K562 (cell line): Measurements from ENCODE around the gene G6PC2. TPM values are rescaled to one million over a fixed set of nuclear protein-coding genes. Genes with fewer than 3 reads are reported as not detected.
A peak's percentile ranks its signal among the peaks of the same experiment; 100 is the strongest.

Source experiments
- ETS2 ChIP-seq: IDR thresholded peaks from 2 replicates; pipeline ENCODE4 v1.6.1; 2016; ENCODE audit warnings: borderline replicate concordance, missing genetic modification characterization, mild to moderate bottlenecking, moderate library complexity, missing compliant biosample characterization; ENCODE audit not compliant: poor library complexity, severe bottlenecking
- HDAC8 ChIP-seq: fragments of 450-650 bp; IDR thresholded peaks from 2 replicates; pipeline ENCODE4 v1.6.1; 2016; ENCODE audit warnings: mild to moderate bottlenecking, missing genetic modification characterization, moderate library complexity, missing compliant biosample characterization
- NCOA1 ChIP-seq: fragments of 450-650 bp; IDR thresholded peaks from 2 replicates; pipeline ENCODE4 v1.6.1; 2016; ENCODE audit warnings: low read depth
- PTBP1 ChIP-seq: fragments of 200-400 bp; formaldehyde crosslinking; IDR thresholded peaks from 2 replicates; pipeline ENCODE4 v1.6.1; 2017; ENCODE audit warnings: low read depth, low read length
- REST ChIP-seq, 2 experiments: fragments of 450-650 bp; formaldehyde crosslinking in 1 of 2; IDR thresholded peaks; 2 replicates each; pipeline versions ENCODE4 v1.4.0 to v1.6.1; 2014 to 2020; ENCODE audit warnings: mild to moderate bottlenecking in 2 of 2, borderline replicate concordance in 1 of 2, low read depth in 1 of 2
- ZC3H8 ChIP-seq: fragments of 450-650 bp; IDR thresholded peaks from 2 replicates; pipeline ENCODE4 v1.6.1; 2017
- ZFPM2 ChIP-seq: fragments of 250-450 bp; sonication (Bioruptor Pico); IDR thresholded peaks from 2 replicates; pipeline ENCODE4 v1.5.1; 2022; ENCODE audit warnings: mild to moderate bottlenecking
- ZNF277 ChIP-seq: fragments of 250-450 bp; sonication (Bioruptor Pico); IDR thresholded peaks from 2 replicates; pipeline ENCODE4 v1.8.0; 2022; ENCODE audit warnings: inconsistent platforms, mild to moderate bottlenecking, moderate library complexity, borderline replicate concordance
- ZNF57 ChIP-seq: fragments of 450-650 bp; formaldehyde crosslinking; IDR thresholded peaks from 2 replicates; pipeline ENCODE4 v1.4.0; 2020; ENCODE audit warnings: mild to moderate bottlenecking, moderate library complexity
- ZNF717 ChIP-seq: fragments of 250-450 bp; sonication (Bioruptor Pico); IDR thresholded peaks from 2 replicates; pipeline ENCODE4 v1.5.0; 2021
- polyA plus RNA-seq, 8 experiments: library from polyadenylated mRNA; depleted of rRNA in 4 of 8; stranded (reverse) in 5 of 8; unstranded in 3 of 8; fragments of >200 nt; fragmentation: Nextera tagmentation in 2 of 8; fragmentation: Illumina TruSeq in 1 of 8; extraction: Ambion mirVana in 2 of 8; extraction: Trizol in 1 of 8; gene quantifications; 2 replicates each; pipeline versions ENCODE4 v1.2.1 to v1.2.3, GENCODE V29; 2011 to 2014; ENCODE audit warnings: inconsistent platforms in 1 of 8, missing spikeins in 1 of 8
- total RNA-seq, 7 experiments: library from RNA; depleted of rRNA in 6 of 7; stranded (reverse); fragments of >200 nt in 6 of 7; fragmentation: Illumina TruSeq in 2 of 7; extraction: Trizol in 2 of 7; gene quantifications; 2 replicates each; pipeline versions ENCODE4 v1.2.1 to v1.2.3, GENCODE V29; 2011 to 2021; ENCODE audit warnings: low replicate concordance in 1 of 7
- TF ChIP-seq, protein P1 (sequence below), 2 experiments: fragments of 150-350 bp in 1 of 2; IDR thresholded peaks; 2 replicates each; pipeline ENCODE4 v1.6.1; 2012 to 2016; ENCODE audit warnings: low read depth in 2 of 2, low read length in 2 of 2, mild to moderate bottlenecking in 1 of 2, moderate library complexity in 1 of 2
- TF ChIP-seq, protein P2 (sequence below): sonication (generic); formaldehyde crosslinking; IDR thresholded peaks from 2 replicates; pipeline ENCODE4 v1.8.1; 2022; ENCODE audit warnings: missing genetic modification reagents

Gene G6PC2
- total and polyA plus RNA-seq, 9 of the 15 experiments (the other 6 are each of a cell fraction or from before 2014, with no cell fraction given): 0.03 to 0.15 TPM; not detected in 7

GRCh38 chr2:168935810-168936581 is 34.9 kb downstream of the G6PC2 start (continued):
- peak; percentile 59; the same call in 1 of the 2 replicates for TF ChIP-seq REST (IDR thresholded peaks at IDR 0.05; ENCODE audit: borderline replicate concordance)
- 0 out of 2 replicates have a peak, but pooled peaks have one; percentile 67 for TF ChIP-seq REST (CRISPR knock-in tag; IDR thresholded peaks at IDR 0.05; ENCODE audit: low read depth)
- TF ChIP-seq NCOA1: peak; percentile 96
- TF ChIP-seq ZC3H8: no peak
- no peak for TF ChIP-seq ZNF277 (CRISPR knock-in tag)
- TF ChIP-seq PTBP1: 0 out of 2 replicates have a peak, but pooled peaks have one; percentile 51
- TF ChIP-seq, protein P1, sequence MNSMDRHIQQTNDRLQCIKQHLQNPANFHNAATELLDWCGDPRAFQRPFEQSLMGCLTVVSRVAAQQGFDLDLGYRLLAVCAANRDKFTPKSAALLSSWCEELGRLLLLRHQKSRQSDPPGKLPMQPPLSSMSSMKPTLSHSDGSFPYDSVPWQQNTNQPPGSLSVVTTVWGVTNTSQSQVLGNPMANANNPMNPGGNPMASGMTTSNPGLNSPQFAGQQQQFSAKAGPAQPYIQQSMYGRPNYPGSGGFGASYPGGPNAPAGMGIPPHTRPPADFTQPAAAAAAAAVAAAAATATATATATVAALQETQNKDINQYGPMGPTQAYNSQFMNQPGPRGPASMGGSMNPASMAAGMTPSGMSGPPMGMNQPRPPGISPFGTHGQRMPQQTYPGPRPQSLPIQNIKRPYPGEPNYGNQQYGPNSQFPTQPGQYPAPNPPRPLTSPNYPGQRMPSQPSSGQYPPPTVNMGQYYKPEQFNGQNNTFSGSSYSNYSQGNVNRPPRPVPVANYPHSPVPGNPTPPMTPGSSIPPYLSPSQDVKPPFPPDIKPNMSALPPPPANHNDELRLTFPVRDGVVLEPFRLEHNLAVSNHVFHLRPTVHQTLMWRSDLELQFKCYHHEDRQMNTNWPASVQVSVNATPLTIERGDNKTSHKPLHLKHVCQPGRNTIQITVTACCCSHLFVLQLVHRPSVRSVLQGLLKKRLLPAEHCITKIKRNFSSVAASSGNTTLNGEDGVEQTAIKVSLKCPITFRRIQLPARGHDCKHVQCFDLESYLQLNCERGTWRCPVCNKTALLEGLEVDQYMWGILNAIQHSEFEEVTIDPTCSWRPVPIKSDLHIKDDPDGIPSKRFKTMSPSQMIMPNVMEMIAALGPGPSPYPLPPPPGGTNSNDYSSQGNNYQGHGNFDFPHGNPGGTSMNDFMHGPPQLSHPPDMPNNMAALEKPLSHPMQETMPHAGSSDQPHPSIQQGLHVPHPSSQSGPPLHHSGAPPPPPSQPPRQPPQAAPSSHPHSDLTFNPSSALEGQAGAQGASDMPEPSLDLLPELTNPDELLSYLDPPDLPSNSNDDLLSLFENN (IDR thresholded peaks at IDR 0.05; ENCODE audit: low read depth in 2 of 2, low read length in 2 of 2): peak in 1 of 2 experiments; percentile 99; a peak in 2 of 4 replicates
- TF ChIP-seq, protein P2, sequence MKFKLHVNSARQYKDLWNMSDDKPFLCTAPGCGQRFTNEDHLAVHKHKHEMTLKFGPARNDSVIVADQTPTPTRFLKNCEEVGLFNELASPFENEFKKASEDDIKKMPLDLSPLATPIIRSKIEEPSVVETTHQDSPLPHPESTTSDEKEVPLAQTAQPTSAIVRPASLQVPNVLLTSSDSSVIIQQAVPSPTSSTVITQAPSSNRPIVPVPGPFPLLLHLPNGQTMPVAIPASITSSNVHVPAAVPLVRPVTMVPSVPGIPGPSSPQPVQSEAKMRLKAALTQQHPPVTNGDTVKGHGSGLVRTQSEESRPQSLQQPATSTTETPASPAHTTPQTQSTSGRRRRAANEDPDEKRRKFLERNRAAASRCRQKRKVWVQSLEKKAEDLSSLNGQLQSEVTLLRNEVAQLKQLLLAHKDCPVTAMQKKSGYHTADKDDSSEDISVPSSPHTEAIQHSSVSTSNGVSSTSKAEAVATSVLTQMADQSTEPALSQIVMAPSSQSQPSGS: no peak
- TF ChIP-seq ZFPM2 (CRISPR knock-in tag): peak; percentile 77
- no peak for TF ChIP-seq ETS2 (tag)
- peak; percentile 75; the same call in 1 of the 2 replicates for TF ChIP-seq HDAC8 (tag)
- TF ChIP-seq ZNF57 (CRISPR knock-in tag): no peak
- TF ChIP-seq ZNF717 (CRISPR knock-in tag): no peak
